BJ (cell line): ENCODE measurements around the gene CCL19. TPM values are rescaled to one million over a fixed set of nuclear protein-coding genes. Genes with fewer than 3 reads are reported as not detected.

Experiments used
- CTCF ChIA-PET: fragments of 350-600 bp; formaldehyde crosslinking; extraction: SDS; loops from one replicate; lab custom pipeline; 2021; ENCODE audit warnings: antibody characterized with exemption, inconsistent platforms; lab: Yijun Ruan, JAX
- POLR2A ChIA-PET: fragments of 300-600 bp; sonication (Branson Sonifier 250); formaldehyde crosslinking; extraction: SDS; loops from one replicate; lab custom pipeline; 2021; ENCODE audit warnings: antibody characterized with exemption; lab: Charles Lee
- DNase-seq: peaks from one replicate; pipeline ENCODE4 v3.0.0-alpha.2; 2011; ENCODE audit warnings: low read depth
- H3K27me3 ChIP-seq: 2 replicates; pipeline ENCODE4 v1.6.0; 2011; ENCODE audit warnings: low read length; ENCODE audit not compliant: control insufficient read depth, insufficient read depth
- H3K36me3 ChIP-seq: 2 replicates; pipeline ENCODE4 v1.5.1; 2011; ENCODE audit warnings: low read length; ENCODE audit not compliant: control insufficient read depth, insufficient read depth
- H3K4me3 ChIP-seq: 2 replicates; pipeline ENCODE4 v1.5.1; 2011; ENCODE audit warnings: low read depth, mild to moderate bottlenecking, control low read depth, low read length
- CTCF ChIP-seq: IDR thresholded peaks from 2 replicates; pipeline ENCODE4 v1.5.1; 2011; ENCODE audit warnings: low read depth, mild to moderate bottlenecking, control low read depth, inconsistent platforms, low read length, moderate library complexity; ENCODE audit not compliant: insufficient read depth
- polyA plus RNA-seq: library from polyadenylated mRNA; depleted of rRNA; stranded (reverse); fragments of >200 nt; gene quantifications from 2 replicates; pipeline ENCODE4 v1.2.3, GENCODE V29; 2011

The CCL19 gene
- polyA plus RNA-seq, 1 experiment: not detected

- ChIA-PET POLR2A (no interaction called here), CTCF (interaction anchor here (1.2 to 4.0 kb wide), 3 partner anchors 12 to 14 kb away, joined by 3 to 39 read pairs (median 29); no protein-coding TSS in a partner anchor)
- H3K36me3 ChIP-seq: no peaks in the 10 kb centered on the region
- H3K4me3 ChIP-seq: no peak overlapping the region
- DNase-seq: no peak
- H3K27me3 ChIP-seq: no peaks in the 10 kb centered on the region
- no peak for TF ChIP-seq CTCF
Observed at GRCh38 chr9:34688329-34689115, 2.6 kb downstream of the CCL19 start.

GRCh38 chr9:34687276-34688030 lies 3.6 kb downstream of the CCL19 start:
- H3K36me3 ChIP-seq: no peaks in the 10 kb centered on the region
- H3K4me3 ChIP-seq: no peak overlapping the region
- ChIA-PET CTCF (interaction anchor here (1.0 to 3.8 kb wide), 3 partner anchors 12 to 41 kb away, joined by 3 to 39 read pairs (median 17); partner anchors contain the start of gene GALT), POLR2A (no interaction called here)
- H3K27me3 ChIP-seq: no peaks in the 10 kb centered on the region
- no peak for TF ChIP-seq CTCF
- no peak for DNase-seq

- CTCF ChIA-PET: interaction anchor here (1.0 to 3.8 kb wide), 5 partner anchors 11 to 40 kb away, joined by 3 to 39 read pairs (median 5); partner anchors contain the start of gene GALT
- POLR2A ChIA-PET: no interaction called here
- no peaks in the 10 kb centered on the region for H3K27me3 ChIP-seq
- TF ChIP-seq CTCF: no peak
- no peak overlapping the region for H3K4me3 ChIP-seq
- no peak for DNase-seq
- H3K36me3 ChIP-seq: no peaks in the 10 kb centered on the region
Observed at GRCh38 chr9:34686732-34687131, 4.3 kb downstream of the CCL19 start.

- TF ChIP-seq CTCF: no peak
- ChIA-PET POLR2A (no interaction called here), CTCF (interaction anchor here (1.0 to 3.8 kb wide), 6 partner anchors 10 to 39 kb away, joined by 3 to 39 read pairs (median 4); partner anchors contain the start of gene GALT)
- Histone ChIP-seq H3K4me3 (no peak overlapping the region), H3K36me3 (no peaks in the 10 kb centered on the region), H3K27me3 (no peaks in the 10 kb centered on the region)
- DNase-seq: no peak
Observed at GRCh38 chr9:34686231-34686630, 4.8 kb downstream of the CCL19 start.

- H3K27me3 ChIP-seq: no peaks in the 10 kb centered on the region
- TF ChIP-seq CTCF: no peak
- H3K4me3 ChIP-seq: no peak overlapping the region
- no peak for DNase-seq
- ChIA-PET POLR2A (no interaction called here), CTCF (interaction anchor here (1.0 to 3.8 kb wide), 5 partner anchors 10 to 22 kb away, joined by 3 to 39 read pairs (median 5); no protein-coding TSS in a partner anchor)
- H3K36me3 ChIP-seq: no peaks in the 10 kb centered on the region
Observed at GRCh38 chr9:34685591-34685990, 5.5 kb downstream of the CCL19 start.
